GM12865 (cell line): ENCODE data around the gene DENND10.

Experiments
- DNase-seq: peaks from one replicate; pipeline ENCODE4 v3.0.0; 2010; ENCODE audit warnings: low read depth
- H3K4me3 ChIP-seq: 2 replicates; pipeline ENCODE4 v1.5.1; 2011; ENCODE audit warnings: mild to moderate bottlenecking, low read depth, low read length, control low read depth
- TF ChIP-seq, protein P1 (sequence below): IDR thresholded peaks from 2 replicates; pipeline ENCODE4 v1.5.1; 2011; ENCODE audit warnings: low read length, control low read depth, low read depth, inconsistent platforms; ENCODE audit not compliant: insufficient read depth; ENCODE audit errors: missing control alignments

DENND10 gene, protein sequence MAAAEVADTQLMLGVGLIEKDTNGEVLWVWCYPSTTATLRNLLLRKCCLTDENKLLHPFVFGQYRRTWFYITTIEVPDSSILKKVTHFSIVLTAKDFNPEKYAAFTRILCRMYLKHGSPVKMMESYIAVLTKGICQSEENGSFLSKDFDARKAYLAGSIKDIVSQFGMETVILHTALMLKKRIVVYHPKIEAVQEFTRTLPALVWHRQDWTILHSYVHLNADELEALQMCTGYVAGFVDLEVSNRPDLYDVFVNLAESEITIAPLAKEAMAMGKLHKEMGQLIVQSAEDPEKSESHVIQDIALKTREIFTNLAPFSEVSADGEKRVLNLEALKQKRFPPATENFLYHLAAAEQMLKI

GRCh38 chr10:119103903-119104653 is at the start of gene DENND10:
Gene DENND10, plus strand, starts transcription at chr10:119104113. Its CDS starts 30 bp downstream, at chr10:119104143.
- TF ChIP-seq, protein P1, sequence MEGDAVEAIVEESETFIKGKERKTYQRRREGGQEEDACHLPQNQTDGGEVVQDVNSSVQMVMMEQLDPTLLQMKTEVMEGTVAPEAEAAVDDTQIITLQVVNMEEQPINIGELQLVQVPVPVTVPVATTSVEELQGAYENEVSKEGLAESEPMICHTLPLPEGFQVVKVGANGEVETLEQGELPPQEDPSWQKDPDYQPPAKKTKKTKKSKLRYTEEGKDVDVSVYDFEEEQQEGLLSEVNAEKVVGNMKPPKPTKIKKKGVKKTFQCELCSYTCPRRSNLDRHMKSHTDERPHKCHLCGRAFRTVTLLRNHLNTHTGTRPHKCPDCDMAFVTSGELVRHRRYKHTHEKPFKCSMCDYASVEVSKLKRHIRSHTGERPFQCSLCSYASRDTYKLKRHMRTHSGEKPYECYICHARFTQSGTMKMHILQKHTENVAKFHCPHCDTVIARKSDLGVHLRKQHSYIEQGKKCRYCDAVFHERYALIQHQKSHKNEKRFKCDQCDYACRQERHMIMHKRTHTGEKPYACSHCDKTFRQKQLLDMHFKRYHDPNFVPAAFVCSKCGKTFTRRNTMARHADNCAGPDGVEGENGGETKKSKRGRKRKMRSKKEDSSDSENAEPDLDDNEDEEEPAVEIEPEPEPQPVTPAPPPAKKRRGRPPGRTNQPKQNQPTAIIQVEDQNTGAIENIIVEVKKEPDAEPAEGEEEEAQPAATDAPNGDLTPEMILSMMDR = no peak

GRCh38 chr10:119055472-119055871 is 48.4 kb upstream of the DENND10 start:
- TF ChIP-seq, protein P1 = no peak
- H3K4me3 ChIP-seq = no peak overlapping the region
- DNase-seq = no peak

More at GRCh38 chr10:119103903-119104653, at the start of gene DENND10:
- peak; percentile 92 for DNase-seq
- peak within 1 kb of the TSS; percentile 57 for H3K4me3 ChIP-seq

DNA sequence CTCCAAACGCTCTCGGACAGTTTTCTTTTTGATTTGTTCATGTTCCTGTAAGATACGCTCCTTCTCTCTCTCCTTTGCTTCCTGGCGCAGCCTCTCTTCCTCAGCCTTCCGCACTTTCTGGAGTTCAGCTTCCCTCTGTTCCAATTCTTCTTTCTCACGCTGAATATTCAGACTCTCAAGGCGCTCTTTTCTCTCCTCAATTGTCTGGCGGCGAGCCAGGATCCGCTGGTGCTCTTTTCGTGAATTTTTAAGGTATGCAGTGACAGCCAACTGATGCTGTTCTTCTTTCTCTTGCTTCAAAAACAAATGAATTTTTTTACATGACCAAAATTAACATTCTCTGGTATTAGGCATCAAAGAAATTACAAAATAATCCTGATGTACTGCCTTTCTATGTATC is 45.9 kb upstream of the DENND10 start:
- no peak for DNase-seq
- no peak overlapping the region for H3K4me3 ChIP-seq
- TF ChIP-seq, protein P1 = no peak

DNA sequence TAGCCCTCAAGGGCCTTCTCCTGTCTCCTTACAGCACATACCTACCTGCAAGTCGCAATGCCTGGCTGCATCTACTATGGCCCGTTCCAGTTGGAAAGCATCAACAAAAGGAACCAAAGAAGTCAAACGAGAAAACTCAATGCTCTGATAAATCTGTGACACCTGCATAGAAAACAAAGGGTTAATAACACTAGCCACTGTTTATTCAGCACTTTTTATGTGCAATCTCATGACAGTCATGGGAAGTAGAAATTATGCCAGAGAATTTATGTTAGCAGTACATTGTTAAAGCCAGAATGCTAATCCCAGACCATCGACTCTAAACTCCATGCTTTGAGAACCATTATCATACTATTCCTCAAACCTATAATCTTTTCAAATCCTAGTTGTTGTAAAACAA is 44.4 kb upstream of the DENND10 start:
- TF ChIP-seq, protein P1 = no peak
- DNase-seq = no peak
- no peak overlapping the region for H3K4me3 ChIP-seq

- TF ChIP-seq, protein P1 = no peak
- no peak for DNase-seq
- no peak overlapping the region for H3K4me3 ChIP-seq
Observed at GRCh38 chr10:119060107-119060506, 43.8 kb upstream of the DENND10 start.

- H3K4me3 ChIP-seq = no peak overlapping the region
- DNase-seq = no peak
- TF ChIP-seq, protein P1 = no peak
Observed at GRCh38 chr10:119061352-119061751, 42.6 kb upstream of the DENND10 start.
